HEK293T (cell line): ENCODE data around the gene CACNA1F.

Source experiments
- ARNT ChIP-seq: fragments of 450-650 bp; IDR thresholded peaks from 2 replicates; pipeline ENCODE4 v1.6.1; 2017; ENCODE audit warnings: mild to moderate bottlenecking
- BHLHE40 ChIP-seq: fragments of 450-650 bp; IDR thresholded peaks from 2 replicates; pipeline ENCODE4 v1.6.1; 2016; ENCODE audit warnings: mild to moderate bottlenecking, moderate library complexity, borderline replicate concordance
- FOXA1 ChIP-seq: fragments of 450-650 bp; IDR thresholded peaks from 2 replicates; pipeline ENCODE4 v1.6.1; 2016; ENCODE audit warnings: mild to moderate bottlenecking
- HDGF ChIP-seq: fragments of 450-650 bp; IDR thresholded peaks from 2 replicates; pipeline ENCODE4 v1.6.1; 2017; ENCODE audit warnings: antibody characterized with exemption, borderline replicate concordance
- LEF1 ChIP-seq: fragments of 450-650 bp; IDR thresholded peaks from 2 replicates; pipeline ENCODE4 v1.6.1; 2017; ENCODE audit warnings: mild to moderate bottlenecking, borderline replicate concordance
- SP1 ChIP-seq: fragments of 450-650 bp; IDR thresholded peaks from 2 replicates; pipeline ENCODE4 v1.6.1; 2017
- SUZ12 ChIP-seq: fragments of 450-650 bp; IDR thresholded peaks from 2 replicates; pipeline ENCODE4 v1.6.1; 2016; ENCODE audit warnings: mild to moderate bottlenecking
- TARDBP ChIP-seq: fragments of 450-650 bp; IDR thresholded peaks from 2 replicates; pipeline ENCODE4 v1.6.1; 2016

DNA sequence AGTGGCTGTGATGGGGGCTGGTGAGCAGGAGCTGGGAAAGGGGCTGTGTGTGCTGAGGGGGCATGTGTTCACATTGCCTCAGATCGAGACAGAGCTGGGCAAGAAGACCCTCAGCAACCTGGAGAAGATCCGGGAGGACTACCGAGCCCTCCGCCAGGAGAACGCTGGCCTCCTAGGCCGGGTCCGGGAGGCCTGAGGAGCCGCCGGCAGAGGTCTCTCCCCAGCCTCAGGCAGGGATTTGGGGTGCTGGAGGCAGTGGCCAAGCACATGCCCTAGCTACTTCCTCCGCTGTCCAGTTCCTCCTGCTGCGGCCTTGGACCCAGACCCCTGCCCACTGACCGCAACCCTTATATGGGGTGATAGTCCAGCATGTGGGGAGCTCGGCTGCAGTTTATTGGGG is 16.9 kb upstream of the CACNA1F start:
- TF ChIP-seq HDGF (no peak), FOXA1 (no peak), BHLHE40 (no peak), ARNT (no peak), TARDBP (no peak), SP1 (no peak), LEF1 (no peak), SUZ12 (no peak)
